Central memory CD4-positive, alpha-beta T cell (primary cell): ENCODE results near the gene EML4.
"Not testable (repeated sequence)": the region's sequence is repeated elsewhere in the genome, so short reads cannot be mapped to it uniquely, and the experiment has no call there.

Source experiments
- DNase-seq: peaks from one replicate; pipeline ENCODE4 v3.0.0; 2022

EML4 gene

GRCh38 chr2:42268528-42269151, 99.5 kb downstream of the EML4 start:
- DNase-seq: no peak

GRCh38 chr2:42270757-42271156, 101.6 kb downstream of the EML4 start:
- DNase-seq: no peak

GRCh38 chr2:42271246-42271645, 102.1 kb downstream of the EML4 start:
- DNase-seq: not testable (repeated sequence)

- DNase-seq: no peak
Measured at GRCh38 chr2:42274863-42275262, 105.7 kb downstream of the EML4 start.

DNA sequence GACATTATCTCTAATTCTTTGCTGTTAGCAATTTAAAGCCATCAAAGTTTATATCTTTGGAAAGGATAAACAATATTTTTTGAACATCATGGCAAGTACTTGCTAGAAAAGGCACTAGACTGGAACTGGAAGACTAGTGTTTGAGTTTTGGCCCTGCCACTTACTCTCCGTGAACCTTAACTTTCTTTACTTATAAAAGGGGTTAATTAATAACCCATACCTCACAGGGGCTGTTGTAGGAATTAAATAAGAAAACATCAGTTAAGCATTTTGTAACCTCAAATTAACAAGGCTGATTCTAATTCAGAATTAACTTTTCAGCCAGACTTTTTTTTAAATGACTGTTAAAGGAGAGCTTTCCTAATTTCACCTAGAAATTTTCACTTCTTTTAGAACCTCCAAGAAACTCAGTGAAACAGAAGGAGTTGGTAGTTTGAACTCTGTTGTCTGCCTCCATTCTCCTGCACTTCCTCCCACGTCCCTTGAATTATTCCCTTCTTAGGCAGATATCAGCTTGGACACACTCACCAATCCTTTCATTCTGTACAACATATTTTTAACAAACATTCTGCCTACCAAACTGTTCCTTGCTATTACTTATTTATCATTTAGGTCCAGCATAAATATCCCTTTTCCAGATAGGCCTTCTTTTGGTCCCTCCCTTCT, 112.4 kb downstream of the EML4 start:
- DNase-seq: no peak

DNA sequence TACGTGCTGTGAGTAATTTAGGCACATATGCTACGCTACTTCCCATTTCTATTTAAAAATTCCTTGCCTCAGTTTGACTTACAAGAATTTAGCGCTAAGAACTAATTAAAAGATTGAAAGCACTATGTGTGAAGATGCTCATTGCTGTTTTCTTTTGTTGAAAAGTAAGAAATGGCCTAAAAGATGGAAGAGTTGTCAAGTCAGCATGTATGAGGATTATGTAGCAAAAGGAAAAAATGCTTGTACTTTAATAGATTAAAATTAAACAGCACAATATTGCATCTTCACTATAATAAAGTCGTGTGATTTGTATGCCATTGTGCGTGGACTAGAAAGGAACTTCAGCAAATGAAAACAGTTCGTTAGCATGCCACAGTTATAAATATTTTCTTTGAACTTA, 114.9 kb downstream of the EML4 start:
- DNase-seq: no peak

DNA sequence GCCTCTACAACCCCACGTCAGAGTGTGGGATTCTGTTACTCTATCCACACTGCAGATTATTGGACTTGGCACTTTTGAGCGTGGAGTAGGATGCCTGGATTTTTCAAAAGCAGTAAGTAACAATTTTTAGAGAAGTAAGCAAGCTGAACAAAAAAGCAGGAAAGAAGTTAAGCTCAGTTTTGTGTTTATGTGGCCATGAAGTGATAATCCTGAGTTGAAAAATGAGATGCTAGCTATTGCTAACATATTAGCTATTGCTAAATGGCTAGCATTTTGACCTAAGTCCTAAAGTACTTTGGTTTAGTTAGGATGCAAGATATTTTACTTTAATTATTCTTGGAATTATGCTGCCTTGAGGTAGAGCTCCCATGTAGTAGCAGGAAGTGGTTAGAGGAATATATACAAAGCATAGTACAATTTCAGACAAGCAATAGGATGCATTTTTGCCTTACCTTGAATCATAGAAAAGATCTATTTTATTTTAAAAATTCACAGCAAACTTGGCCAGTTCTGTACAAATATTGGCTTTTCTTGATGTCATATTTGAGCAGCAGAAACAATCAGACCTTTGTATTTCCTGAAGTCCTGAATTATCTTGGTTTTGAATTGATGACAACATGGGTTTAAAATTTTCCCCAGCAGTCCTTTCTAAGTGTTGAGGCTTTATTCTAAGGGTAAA, 117.3 kb downstream of the EML4 start:
- no peak for DNase-seq

GRCh38 chr2:42288811-42289210, 119.7 kb downstream of the EML4 start:
- no peak for DNase-seq

- no peak for DNase-seq
Measured at GRCh38 chr2:42289222-42289621, 120.1 kb downstream of the EML4 start.

DNA sequence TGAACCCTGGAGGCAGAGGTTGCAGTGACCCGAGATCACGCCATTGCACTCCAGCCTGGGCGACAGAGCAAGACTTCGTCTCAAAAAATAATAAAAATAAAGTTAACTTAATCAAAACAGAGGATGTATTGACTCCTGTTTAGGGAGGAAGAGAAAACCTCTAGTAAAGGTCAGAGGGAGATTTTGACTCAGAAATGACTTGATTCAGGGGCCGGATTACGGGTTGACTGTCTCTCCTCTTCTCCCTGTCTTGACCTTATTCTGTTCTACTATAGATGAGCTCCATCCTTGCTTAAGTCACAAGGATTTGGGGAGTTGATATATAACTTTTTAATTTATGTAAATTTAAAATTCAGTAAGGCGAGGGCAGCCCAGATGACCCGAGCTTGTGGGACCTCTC, 120.9 kb downstream of the EML4 start:
- DNase-seq: no peak

DNA sequence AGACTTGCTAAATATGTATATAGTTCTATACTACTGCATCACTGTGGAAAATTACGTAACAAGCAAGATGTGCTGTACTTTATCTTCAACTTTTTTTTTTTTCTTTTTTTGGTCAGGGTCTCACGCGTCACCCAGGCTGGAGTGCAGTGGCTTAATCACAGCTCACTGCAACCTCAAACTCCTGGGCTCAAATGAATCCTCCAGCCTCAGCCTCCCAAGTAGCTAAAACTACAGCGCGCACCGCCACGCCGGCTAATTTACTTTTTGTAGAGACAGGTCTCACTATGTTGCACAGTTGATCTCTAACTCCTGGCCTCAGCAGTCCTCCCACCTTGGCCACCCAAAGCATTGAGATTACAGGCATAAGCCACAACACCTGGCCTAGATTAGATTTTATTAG, 123.9 kb downstream of the EML4 start:
- DNase-seq: no peak

DNA sequence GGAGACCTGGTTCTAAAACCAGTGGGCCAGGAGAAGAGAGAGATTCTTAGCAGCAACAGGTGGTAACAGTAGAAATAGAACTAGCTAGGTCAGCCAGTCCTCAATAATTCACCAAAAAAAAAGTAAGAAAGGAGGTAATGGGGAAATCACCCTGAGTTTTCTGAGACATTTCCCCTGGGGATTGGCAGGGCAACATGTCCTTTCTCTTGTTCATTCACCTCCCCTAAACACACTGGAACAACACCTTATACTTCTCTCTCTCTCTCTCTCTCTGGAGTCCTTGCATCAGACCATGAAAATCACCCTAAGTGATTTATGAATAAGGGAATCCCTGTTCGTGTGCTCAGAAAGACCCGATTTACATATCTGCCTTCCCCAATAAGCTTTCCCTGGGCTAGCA, 127.1 kb downstream of the EML4 start:
- no peak for DNase-seq

DNA sequence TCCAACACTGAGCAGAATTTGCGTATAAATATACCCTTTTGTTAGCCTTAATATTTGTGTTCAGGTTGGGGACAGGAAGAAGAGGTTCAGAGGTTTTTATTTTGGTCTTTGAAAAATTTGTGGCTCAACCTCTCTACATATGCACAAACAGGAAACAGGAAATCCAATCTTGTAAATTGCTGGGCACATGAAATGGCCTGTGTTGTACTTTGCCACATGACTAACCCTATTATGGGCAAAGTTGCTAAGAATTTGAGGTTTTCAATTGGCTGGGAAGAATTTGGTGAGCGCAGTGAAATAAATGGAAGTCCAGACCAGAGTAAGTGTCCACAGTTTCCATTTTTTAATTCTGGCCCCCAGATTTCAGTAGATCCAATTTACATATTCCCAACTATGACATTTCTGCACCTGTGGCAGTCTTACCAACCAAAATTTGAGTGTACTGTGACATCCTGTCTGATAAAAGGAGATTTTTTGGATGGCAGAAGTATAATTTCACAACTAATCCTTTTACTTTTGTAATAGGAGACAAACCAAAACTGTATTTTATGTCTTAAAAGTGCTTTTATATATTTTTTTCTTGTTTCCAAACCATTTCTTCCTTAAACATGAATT, 128.3 kb downstream of the EML4 start:
- DNase-seq: peak; percentile 64

DNA sequence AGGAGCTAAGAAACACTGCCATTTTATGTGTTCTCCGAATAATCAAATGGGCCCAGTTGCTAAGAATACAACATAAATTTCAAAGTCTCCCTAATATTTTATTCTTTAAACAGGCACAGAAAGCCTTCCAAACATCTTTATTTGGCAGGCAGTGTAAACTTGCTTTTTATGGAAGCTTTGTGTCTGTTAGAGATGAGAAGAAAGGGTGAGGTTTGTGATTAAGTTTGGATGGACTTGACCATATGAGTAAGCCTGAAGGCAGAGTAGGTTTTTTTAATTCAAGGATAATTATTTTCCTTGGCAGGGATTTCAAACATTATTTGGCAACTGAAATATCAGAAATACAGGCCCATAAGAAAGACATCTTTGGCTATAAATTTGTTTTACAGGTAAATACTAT, 129.0 kb downstream of the EML4 start:
- DNase-seq: no peak

DNA sequence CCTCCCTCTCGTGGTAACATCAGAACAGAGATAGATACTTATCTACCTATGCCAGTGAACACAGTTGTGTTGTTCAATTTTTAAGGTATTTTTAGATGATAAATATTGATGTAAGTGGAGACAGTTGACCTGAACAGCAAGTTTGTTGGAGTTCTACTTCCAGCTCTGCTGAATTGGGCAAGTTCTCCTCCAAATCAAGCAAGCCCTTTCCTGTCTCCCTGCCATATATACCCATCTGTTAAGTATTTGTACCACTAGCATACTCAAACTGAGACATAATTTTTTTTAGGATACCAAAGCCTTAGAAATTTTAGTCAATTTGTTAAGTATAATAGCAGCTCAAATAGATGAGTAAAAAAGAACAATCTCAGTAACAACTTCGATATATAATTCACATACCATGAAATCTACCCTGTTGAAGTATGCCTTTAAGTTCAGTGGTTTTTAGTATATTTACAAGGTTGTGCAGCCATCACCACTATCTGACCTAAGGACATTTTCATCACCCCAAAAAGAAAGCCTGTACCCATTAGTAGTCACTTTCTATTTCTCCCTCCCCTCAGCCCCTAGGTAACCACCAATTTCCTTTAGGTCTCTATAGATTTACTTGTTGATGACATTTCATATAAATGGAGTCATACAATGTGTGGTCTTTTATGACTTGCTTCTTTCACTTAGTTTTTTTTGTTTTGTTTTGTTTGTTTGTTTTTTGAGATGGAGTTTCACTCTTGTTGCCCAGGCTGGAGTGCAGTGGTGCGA, 130.0 kb downstream of the EML4 start:
- DNase-seq: no peak

DNA sequence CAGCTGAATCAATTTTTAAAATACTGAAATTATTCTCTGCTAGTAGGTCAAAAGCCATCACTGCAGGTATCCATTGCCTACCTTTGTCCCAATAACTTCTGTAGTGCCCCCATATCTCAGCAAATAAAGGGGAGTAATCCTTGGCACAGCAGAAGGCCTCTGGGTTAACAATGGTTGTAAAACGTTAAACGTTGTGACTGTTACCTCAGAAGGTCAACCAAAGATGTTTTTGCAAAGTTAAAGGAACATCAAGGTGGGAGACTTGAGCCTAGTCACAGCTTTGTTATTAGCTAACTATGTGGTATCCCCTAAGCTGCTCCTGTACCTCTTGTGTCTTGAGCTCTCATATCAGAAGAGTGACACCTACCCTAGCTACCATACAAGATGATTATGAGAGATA, 131.4 kb downstream of the EML4 start:
- DNase-seq: no peak

DNA sequence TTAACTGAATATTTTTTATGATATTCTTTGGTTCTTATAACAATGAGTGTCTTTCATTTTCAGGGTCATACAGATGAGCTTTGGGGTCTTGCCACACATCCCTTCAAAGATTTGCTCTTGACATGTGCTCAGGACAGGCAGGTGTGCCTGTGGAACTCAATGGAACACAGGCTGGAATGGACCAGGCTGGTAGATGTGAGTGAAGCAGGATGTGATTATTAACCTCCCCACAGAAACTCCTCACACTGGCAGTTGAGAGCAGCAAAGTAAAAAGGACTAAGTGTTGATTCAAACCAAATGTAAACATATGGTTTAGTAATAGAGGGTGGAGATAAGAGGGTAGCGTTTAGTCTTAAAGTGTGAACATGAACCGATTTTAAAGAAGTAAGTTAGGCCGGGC, 134.1 kb downstream of the EML4 start:
- DNase-seq: no peak

- no peak for DNase-seq
Measured at GRCh38 chr2:42304059-42304713, 135.0 kb downstream of the EML4 start.

DNA sequence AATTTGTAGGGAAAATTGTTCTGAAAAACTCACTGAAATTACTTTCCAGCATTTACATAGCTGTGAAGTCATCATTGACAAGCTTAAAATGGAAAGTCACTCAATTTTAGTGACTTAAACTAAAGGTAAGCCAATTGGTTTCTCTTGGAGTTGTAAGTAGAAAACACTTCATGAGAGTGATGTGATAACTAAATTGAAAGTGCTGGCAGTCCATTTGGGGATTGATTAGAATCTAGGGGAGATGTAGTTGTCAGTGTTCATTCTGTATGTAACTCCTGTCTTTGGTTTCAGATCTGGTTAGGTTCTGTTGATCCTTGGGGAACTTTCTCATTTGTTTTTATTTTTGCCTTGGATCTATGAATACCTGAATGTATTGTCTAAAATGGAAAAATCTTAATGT, 138.0 kb downstream of the EML4 start:
- DNase-seq: no peak

GRCh38 chr2:42309366-42309765, 140.2 kb downstream of the EML4 start:
- no peak for DNase-seq

GRCh38 chr2:42310007-42310515, 140.9 kb downstream of the EML4 start:
- DNase-seq: no peak

DNA sequence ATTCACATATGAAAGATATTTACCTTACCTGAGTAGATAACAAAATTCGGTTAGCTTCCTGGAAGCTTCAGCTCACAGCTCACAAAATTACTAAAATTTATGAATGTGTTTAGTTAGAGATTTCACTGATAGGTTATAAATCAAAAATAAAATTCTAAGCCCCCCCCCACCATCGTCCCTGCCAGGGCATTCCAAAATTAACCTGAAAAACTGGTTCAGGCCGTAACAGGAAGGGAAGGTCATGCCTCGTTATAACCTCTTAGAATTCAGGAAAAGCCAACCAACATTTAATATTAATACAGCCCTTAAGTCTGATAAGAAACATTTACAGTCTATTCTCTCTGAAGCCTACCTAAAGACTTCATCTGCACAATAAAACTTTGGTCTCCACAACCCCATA, 143.0 kb downstream of the EML4 start:
- no peak for DNase-seq
